Measurements from ENCODE around the gene SKOR1.

SKOR1 gene

GRCh38 chr15:67818464-67818863 lies 6.8 kb upstream of the SKOR1 start:
- no peak for DNase-seq (ENCODE audit: low read depth in 2 of 2)

GRCh38 chr15:67819636-67820035 lies 5.7 kb upstream of the SKOR1 start:
- DNase-seq (ENCODE audit: low read depth in 2 of 2): no peak

- no peak for DNase-seq (ENCODE audit: low read depth in 2 of 2)
Measured at GRCh38 chr15:67820122-67820991, 5.0 kb upstream of the SKOR1 start.

- DNase-seq (ENCODE audit: low read depth in 2 of 2): no peak
Measured at GRCh38 chr15:67820992-67821783, 4.1 kb upstream of the SKOR1 start.

GRCh38 chr15:67821784-67822440 lies 3.4 kb upstream of the SKOR1 start:
- DNase-seq (ENCODE audit: low read depth in 2 of 2): no peak

GRCh38 chr15:67822537-67823313 lies 2.6 kb upstream of the SKOR1 start:
- DNase-seq (ENCODE audit: low read depth in 2 of 2): no peak

- DNase-seq (ENCODE audit: low read depth in 2 of 2): no peak
Measured at GRCh38 chr15:67823314-67824196, 1.8 kb upstream of the SKOR1 start.

GRCh38 chr15:67824197-67824968 lies 926 bp upstream of the SKOR1 start:
- no peak for DNase-seq (ENCODE audit: low read depth in 2 of 2)

- DNase-seq (ENCODE audit: low read depth in 2 of 2): no peak
Measured at GRCh38 chr15:67825881-67826716, 790 bp downstream of the SKOR1 start.

- DNase-seq (ENCODE audit: low read depth in 2 of 2): no peak
Measured at GRCh38 chr15:67826717-67827561, 1.6 kb downstream of the SKOR1 start.

GRCh38 chr15:67827562-67828277 lies 2.4 kb downstream of the SKOR1 start:
- DNase-seq (ENCODE audit: low read depth in 2 of 2): no peak

- no peak for DNase-seq (ENCODE audit: low read depth in 2 of 2)
Measured at GRCh38 chr15:67828278-67828968, 3.1 kb downstream of the SKOR1 start.

GRCh38 chr15:67828969-67829646 lies 3.8 kb downstream of the SKOR1 start:
- DNase-seq (ENCODE audit: low read depth in 2 of 2): no peak

- no peak for DNase-seq (ENCODE audit: low read depth in 2 of 2)
Measured at GRCh38 chr15:67829647-67830504, 4.6 kb downstream of the SKOR1 start.

GRCh38 chr15:67831363-67831762 lies 6.1 kb downstream of the SKOR1 start:
- no peak for DNase-seq (ENCODE audit: low read depth in 2 of 2)

All from stimulated activated CD4-positive, alpha-beta T cell treated with anti-CD3 and anti-CD28 coated beads, Interleukin-15, amount 100 ng/mL, for 48 hours (primary cell).